GM18498 (cell line): ENCODE measurements around the gene SIGLEC9.

Experiments used
- ATAC-seq: cut with Tn5 transposase; IDR thresholded peaks from one replicate; pipeline ENCODE4 v1.9.1; 2021; ENCODE audit warnings: mild to moderate bottlenecking, moderate library complexity; ENCODE audit not compliant: unreplicated experiment

The SIGLEC9 gene

DNA sequence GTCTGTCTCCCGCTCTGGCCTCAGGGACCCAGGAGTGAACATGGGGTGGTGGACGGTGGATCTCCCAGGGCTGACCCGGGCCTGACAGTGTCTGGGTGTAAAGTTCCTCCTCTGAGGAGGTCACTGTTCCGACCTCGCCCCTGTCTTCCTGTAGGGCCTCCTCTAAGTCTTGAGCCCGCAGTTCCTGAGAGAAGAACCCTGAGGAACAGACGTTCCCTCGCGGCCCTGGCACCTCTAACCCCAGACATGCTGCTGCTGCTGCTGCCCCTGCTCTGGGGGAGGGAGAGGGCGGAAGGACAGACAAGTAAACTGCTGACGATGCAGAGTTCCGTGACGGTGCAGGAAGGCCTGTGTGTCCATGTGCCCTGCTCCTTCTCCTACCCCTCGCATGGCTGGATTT is at the start of gene SIGLEC9:
TSS of gene SIGLEC9 (plus strand) at position 178 of the 400 bp plus-strand sequence. CDS start at position 247, 69 bp downstream.
- ATAC-seq, result no peak

DNA sequence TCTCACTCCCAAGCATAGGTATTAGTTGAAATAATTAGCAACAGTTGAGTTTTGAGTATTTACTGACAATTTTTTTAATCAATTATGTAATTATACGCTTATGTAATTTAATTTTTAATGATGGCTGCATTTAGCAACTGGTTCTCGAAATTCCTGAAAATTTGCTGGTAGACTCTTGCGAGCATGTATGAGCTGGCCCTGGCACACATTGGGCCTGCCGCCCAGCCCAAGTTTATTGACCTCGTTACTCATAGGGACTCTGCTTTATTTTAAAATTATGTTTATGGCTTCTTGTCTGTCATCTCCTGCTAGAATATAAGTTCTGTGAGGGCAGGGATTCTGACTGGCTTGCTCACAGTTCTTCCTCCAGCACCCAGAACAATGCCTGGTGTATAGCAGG is 48.7 kb upstream of the SIGLEC9 start:
- ATAC-seq, result no peak

DNA sequence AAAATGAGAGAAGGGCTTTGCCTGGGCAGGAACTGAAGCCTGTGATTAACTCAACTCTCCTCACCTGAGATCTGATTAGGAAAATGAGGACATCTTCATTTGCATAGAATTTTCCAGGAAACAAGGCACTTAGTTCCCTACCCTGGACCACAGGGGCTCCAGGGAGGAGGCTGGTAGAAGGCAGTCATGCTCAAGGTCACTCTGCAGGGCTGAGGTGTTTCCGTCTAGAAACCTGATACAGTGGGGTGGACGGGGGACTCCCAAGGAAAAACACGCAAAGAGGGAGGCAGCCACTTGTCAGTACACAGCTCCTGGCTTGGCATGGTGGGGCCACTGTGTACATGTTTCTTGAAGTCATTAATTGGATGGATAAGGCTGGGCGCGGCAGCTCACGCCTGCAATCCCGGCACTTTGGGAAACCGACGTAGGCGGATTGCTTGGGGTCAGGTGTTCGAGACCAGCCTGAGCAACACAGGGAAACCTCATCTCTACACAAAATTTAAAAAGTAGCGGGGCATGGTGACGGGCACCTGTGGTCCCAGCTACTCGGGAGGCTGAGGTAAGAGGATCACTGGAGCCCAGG is 48.0 kb upstream of the SIGLEC9 start:
- no peak for ATAC-seq

- ATAC-seq, result no peak
These were observed 46.6 kb upstream of the SIGLEC9 start for GRCh38 chr19:51078104-51078503.

GRCh38 chr19:51078731-51079130 is 46.0 kb upstream of the SIGLEC9 start:
- ATAC-seq, result no peak

DNA sequence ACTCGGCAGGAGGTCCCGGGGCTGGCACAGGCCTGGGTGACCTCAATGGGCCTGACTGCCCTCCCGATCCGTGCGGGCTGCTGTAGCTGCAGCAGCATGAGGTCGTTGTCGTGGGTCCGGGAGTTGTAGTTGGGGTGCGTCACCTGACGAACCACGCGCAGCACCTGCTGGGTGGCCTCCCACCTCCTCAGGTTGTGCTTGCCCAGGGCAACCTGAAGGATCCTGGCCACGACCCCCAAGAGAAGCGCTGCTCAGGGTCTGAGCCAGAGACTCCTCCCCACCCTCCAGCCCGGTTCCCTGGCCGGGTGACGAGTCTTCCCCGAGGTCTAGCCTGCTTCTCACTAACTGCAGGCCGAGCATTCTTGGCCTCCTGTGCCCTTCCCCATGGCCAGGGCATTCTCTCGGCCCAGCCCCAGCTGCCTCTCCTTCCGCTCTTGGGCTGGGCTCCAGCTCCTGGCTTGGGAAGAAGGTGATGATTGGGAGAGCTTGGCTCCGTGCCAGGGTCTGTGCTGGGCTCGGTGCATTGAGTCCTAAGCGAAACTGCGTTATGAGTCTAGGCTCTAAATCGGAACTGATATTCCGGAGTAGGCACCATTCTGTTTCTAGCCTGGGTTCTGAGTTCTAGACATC is 45.1 kb upstream of the SIGLEC9 start:
- ATAC-seq, result no peak

- ATAC-seq, result no peak
These were observed 43.2 kb upstream of the SIGLEC9 start for GRCh38 chr19:51081476-51081875.

- ATAC-seq, result no peak
These were observed 42.1 kb upstream of the SIGLEC9 start, which contains the start of gene KLK14 for GRCh38 chr19:51082611-51083010. TSS of gene KLK14 (minus strand) at chr19:51082887. CDS start at chr19:51082614, 273 bp downstream.

- ATAC-seq, result no peak
These were observed 41.5 kb upstream of the SIGLEC9 start for GRCh38 chr19:51083181-51083580.

DNA sequence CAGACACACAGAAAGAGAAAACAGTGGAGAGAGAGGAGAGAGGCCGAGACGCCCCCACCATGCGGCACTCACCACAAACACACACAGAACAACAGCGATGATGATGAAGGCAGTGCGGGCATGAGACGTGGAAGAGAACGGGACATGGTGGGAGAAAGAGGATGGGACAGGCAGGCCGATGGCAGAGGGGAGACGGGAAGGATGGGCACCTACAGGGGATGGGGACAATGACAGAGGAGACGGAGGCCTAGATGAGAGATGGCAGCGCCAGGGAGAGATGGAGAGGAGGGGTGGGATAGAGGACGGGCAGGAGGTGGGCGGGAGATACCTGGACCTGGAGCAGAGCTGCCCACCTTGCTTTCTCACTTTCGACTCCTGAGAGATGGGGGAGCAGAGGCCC is 40.9 kb upstream of the SIGLEC9 start:
- ATAC-seq, result no peak

GRCh38 chr19:51084505-51084904 is 40.2 kb upstream of the SIGLEC9 start:
- no peak for ATAC-seq

- no peak for ATAC-seq
These were observed 38.4 kb upstream of the SIGLEC9 start for GRCh38 chr19:51086153-51086850.

DNA sequence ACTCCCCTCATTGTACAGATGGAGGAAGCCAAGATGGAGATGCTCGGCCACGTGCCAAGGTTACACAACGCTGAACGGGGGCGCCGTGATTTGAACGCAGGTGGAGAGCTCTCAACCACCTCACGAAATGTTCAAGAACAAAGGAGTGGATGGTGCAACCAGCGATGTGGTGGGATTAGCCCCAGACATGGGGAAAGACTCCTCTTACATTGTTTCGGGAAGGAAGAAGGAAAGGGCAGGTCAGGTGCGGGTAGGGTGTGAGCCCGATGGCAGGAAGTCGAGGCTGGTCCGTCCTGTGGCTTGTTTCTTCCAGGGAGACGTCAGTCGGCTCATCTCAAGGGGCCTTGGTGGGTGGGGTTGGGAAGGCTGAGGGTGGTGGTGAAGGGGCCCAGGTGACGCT is 34.9 kb upstream of the SIGLEC9 start:
- no peak for ATAC-seq

- ATAC-seq, result no peak
These were observed 34.2 kb upstream of the SIGLEC9 start for GRCh38 chr19:51090471-51090870.

DNA sequence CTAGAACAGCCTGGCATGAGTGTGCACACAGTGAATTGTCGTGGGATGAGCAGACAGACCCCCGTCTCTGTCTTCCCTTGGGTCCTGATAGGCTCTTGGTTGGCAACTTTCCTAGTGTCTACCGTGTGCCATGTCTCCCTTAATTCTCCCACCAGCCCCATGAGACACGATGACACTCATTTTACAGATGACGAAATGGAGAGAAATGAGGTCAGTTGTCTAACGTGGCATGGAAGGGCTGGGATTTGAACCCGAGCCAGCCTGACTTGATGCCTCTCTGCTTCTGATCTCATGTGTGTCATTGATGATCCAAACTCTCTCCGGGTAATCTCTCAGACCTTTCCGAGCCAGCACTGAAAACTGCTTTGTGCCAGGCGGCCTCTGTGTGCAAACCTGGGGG is 33.6 kb upstream of the SIGLEC9 start:
- ATAC-seq, result no peak

- ATAC-seq, result no peak
These were observed 32.5 kb upstream of the SIGLEC9 start for GRCh38 chr19:51091895-51092873.

GRCh38 chr19:51093101-51093500 is 31.6 kb upstream of the SIGLEC9 start:
- no peak for ATAC-seq

GRCh38 chr19:51093510-51094345 is 31.0 kb upstream of the SIGLEC9 start:
- ATAC-seq, result no peak

DNA sequence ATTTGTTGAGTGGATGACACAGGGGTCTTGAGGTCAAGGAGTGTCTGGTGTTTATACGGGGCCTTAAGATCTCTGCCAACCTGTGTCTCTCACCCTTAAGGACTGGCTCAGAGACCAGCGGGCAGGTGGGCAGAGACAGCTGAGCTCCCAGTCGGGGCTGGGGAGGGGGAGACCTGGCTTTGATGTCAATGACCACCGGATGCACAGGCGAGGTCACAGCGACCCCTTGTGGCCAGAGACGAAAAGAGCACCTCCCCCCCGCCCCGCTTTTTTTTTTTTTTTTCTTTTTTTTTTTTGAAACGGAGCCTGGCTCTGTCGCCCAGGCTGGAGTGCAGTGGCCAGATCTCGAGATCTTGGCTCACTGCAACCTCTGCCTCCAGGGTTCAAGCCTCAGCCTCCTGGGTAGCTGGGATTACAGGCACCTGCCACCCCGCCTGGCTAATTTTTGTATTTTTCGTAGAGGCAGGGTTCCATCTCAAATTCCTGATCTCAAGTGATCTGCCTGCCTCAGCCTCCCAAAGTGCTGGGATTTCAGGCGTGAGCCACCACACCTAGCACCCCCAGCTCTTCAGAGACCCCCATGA is 29.9 kb upstream of the SIGLEC9 start:
- no peak for ATAC-seq
